ENCODE data around the gene RBP7.
"Not testable (repeated sequence)": the region's sequence is repeated elsewhere in the genome, so short reads cannot be mapped to it uniquely, and the experiment has no call there.

The RBP7 gene

GRCh38 chr1:9996624-9997582, at the start of gene RBP7:
Gene RBP7 (plus strand): TSS chr1:9997228. CDS start chr1:9997259, 31 bp downstream.
- peak; percentile 78 for DNase-seq

- no peak for DNase-seq
These were observed 39.3 kb upstream of the RBP7 start for GRCh38 chr1:9957726-9958125.

- DNase-seq, result no peak
These were observed 37.0 kb upstream of the RBP7 start for GRCh38 chr1:9960011-9960410.

- peak; percentile 99 for DNase-seq
These were observed 36.1 kb upstream of the RBP7 start for GRCh38 chr1:9960706-9961562.

- DNase-seq, result no peak
These were observed 12.8 kb upstream of the RBP7 start for GRCh38 chr1:9984253-9984652.

GRCh38 chr1:9985001-9985400, 12.0 kb upstream of the RBP7 start:
- DNase-seq, result peak; percentile 89

GRCh38 chr1:9989773-9990172, 7.3 kb upstream of the RBP7 start:
- DNase-seq, result no peak

GRCh38 chr1:9990944-9991343, 6.1 kb upstream of the RBP7 start:
- no peak for DNase-seq

GRCh38 chr1:9992910-9993309, 4.1 kb upstream of the RBP7 start:
- no peak for DNase-seq

- DNase-seq, result no peak
These were observed 3.4 kb upstream of the RBP7 start for GRCh38 chr1:9993561-9994075.

- no peak for DNase-seq
These were observed 4.1 kb downstream of the RBP7 start for GRCh38 chr1:10001016-10001665.

- not testable (repeated sequence) for DNase-seq
These were observed 8.2 kb downstream of the RBP7 start for GRCh38 chr1:10005248-10005647.

GRCh38 chr1:10007169-10007568, 10.1 kb downstream of the RBP7 start:
- DNase-seq, result no peak

- DNase-seq, result no peak
These were observed 17.0 kb downstream of the RBP7 start for GRCh38 chr1:10014016-10014415.

GRCh38 chr1:10019561-10019960, 22.5 kb downstream of the RBP7 start:
- no peak for DNase-seq

GRCh38 chr1:10020086-10020485, 23.1 kb downstream of the RBP7 start:
- no peak for DNase-seq

GRCh38 chr1:10020678-10021077, 23.6 kb downstream of the RBP7 start:
- not testable (repeated sequence) for DNase-seq

GRCh38 chr1:10021992-10022391, 25.0 kb downstream of the RBP7 start:
- DNase-seq, result not testable (repeated sequence)

GRCh38 chr1:10022656-10023055, 25.6 kb downstream of the RBP7 start:
- no peak for DNase-seq

- no peak for DNase-seq
These were observed 28.3 kb downstream of the RBP7 start for GRCh38 chr1:10025354-10025753.

GRCh38 chr1:10027027-10027426, 30.0 kb downstream of the RBP7 start:
- no peak for DNase-seq

GRCh38 chr1:10028956-10029500, 32.0 kb downstream of the RBP7 start:
- not testable (repeated sequence) for DNase-seq

GRCh38 chr1:10031461-10031860, 34.4 kb downstream of the RBP7 start:
- DNase-seq, result no peak

Measured in NCI-H510A treated with DMSO at 0.1 percent for 48 hours (cell line).